SJCRH30 (cell line): ENCODE results near the gene CDH5. TPM values are rescaled to one million over a fixed set of nuclear protein-coding genes. Genes with fewer than 3 reads are reported as not detected.
"Not testable (repeated sequence)": the region's sequence is repeated elsewhere in the genome, so short reads cannot be mapped to it uniquely, and the experiment has no call there.

ENCODE experiments used
- DNase-seq, 2 experiments: peaks; one replicate each; pipeline ENCODE4 v3.0.0-alpha.2; 2015 to 2020
- H3K27ac ChIP-seq: fragments of 250-450 bp; sonication (Bioruptor Pico); 2 replicates; pipeline ENCODE4 v1.5.1; 2020; ENCODE audit warnings: mild to moderate bottlenecking, moderate library complexity
- H3K27me3 ChIP-seq: fragments of 250-450 bp; sonication (Bioruptor Pico); 2 replicates; pipeline ENCODE4 v1.5.1; 2020; ENCODE audit warnings: mild to moderate bottlenecking, moderate library complexity
- H3K36me3 ChIP-seq: fragments of 250-450 bp; sonication (Bioruptor Pico); 2 replicates; pipeline ENCODE4 v1.5.1; 2020; ENCODE audit warnings: mild to moderate bottlenecking, moderate library complexity
- H3K4me1 ChIP-seq: fragments of 250-450 bp; sonication (Bioruptor Pico); 2 replicates; pipeline ENCODE4 v1.5.1; 2020; ENCODE audit warnings: mild to moderate bottlenecking, moderate library complexity
- H3K4me3 ChIP-seq: fragments of 250-450 bp; sonication (Bioruptor Pico); 2 replicates; pipeline ENCODE4 v1.5.1; 2020; ENCODE audit warnings: mild to moderate bottlenecking, moderate library complexity
- H3K9me3 ChIP-seq: fragments of 250-450 bp; sonication (Bioruptor Pico); replicated peaks from 2 replicates; pipeline ENCODE4 v1.5.1; 2020; ENCODE audit warnings: mild to moderate bottlenecking, moderate library complexity
- total RNA-seq: library from RNA; depleted of rRNA; stranded (reverse); fragments of >200 nt; shearing (Covaris generic); gene quantifications from 2 replicates; pipeline ENCODE4 v1.2.3, GENCODE V29; 2014; rRNA removed

The CDH5 gene, protein sequence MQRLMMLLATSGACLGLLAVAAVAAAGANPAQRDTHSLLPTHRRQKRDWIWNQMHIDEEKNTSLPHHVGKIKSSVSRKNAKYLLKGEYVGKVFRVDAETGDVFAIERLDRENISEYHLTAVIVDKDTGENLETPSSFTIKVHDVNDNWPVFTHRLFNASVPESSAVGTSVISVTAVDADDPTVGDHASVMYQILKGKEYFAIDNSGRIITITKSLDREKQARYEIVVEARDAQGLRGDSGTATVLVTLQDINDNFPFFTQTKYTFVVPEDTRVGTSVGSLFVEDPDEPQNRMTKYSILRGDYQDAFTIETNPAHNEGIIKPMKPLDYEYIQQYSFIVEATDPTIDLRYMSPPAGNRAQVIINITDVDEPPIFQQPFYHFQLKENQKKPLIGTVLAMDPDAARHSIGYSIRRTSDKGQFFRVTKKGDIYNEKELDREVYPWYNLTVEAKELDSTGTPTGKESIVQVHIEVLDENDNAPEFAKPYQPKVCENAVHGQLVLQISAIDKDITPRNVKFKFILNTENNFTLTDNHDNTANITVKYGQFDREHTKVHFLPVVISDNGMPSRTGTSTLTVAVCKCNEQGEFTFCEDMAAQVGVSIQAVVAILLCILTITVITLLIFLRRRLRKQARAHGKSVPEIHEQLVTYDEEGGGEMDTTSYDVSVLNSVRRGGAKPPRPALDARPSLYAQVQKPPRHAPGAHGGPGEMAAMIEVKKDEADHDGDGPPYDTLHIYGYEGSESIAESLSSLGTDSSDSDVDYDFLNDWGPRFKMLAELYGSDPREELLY
- total RNA-seq, result 0.16 and 0.25 TPM in 2 replicates

DNA sequence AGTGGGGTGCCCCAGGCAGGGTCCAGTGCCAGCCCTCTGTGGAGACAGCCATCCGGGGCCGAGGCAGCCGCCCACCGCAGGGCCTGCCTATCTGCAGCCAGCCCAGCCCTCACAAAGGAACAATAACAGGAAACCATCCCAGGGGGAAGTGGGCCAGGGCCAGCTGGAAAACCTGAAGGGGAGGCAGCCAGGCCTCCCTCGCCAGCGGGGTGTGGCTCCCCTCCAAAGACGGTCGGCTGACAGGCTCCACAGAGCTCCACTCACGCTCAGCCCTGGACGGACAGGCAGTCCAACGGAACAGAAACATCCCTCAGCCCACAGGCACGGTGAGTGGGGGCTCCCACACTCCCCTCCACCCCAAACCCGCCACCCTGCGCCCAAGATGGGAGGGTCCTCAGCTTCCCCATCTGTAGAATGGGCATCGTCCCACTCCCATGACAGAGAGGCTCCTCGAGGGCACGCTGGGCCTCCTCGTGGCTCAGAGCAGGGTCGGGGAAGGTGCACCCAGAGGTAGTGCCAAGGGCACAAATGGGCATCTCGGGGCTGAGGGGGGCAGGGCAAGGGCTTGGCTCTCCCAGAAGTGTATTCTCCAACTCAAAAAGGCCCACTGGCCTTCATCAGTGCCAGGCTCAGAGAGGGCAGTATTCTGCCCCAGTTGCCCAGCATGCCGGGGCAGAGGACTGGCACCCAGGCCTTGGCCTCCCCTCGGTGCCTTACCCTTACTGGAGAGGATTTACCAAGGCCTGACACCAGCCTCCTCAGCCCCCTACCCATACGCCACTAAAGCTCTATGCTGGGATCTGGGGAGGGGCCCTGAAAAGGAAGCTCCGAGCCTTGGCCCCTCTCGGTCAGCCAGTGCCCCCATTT is at the start of gene CDH5:
CDH5 (plus strand) TSS at position 259 of the 867 bp plus-strand sequence. CDS start 12,647 bp downstream, outside the sequence.
- no peak within 1 kb of the TSS for H3K4me3 ChIP-seq
- H3K27ac ChIP-seq, result no peak within 1 kb of the TSS
- DNase-seq, result no peak
- no peaks in the 10 kb centered on the region for H3K9me3 ChIP-seq
- H3K4me1 ChIP-seq, result peaks cover 4% of the 10 kb centered on the region; the same call in 1 of the 2 replicates
- no peaks in the 10 kb centered on the region for H3K36me3 ChIP-seq
- peaks cover 4% of the 10 kb centered on the region; the same call in 1 of the 2 replicates for H3K27me3 ChIP-seq

- Histone ChIP-seq H3K4me1 (no peaks in the 10 kb centered on the region), H3K27ac (no peak overlapping the region), H3K36me3 (no peaks in the 10 kb centered on the region), H3K27me3 (no peaks in the 10 kb centered on the region), H3K9me3 (no peaks in the 10 kb centered on the region), H3K4me3 (no peak overlapping the region)
- DNase-seq, result no peak
These were observed 48.0 kb upstream of the CDH5 start for GRCh38 chr16:66318505-66318904.

GRCh38 chr16:66320774-66321173 is 45.7 kb upstream of the CDH5 start:
- Histone ChIP-seq H3K36me3 (no peaks in the 10 kb centered on the region), H3K4me3 (no peak overlapping the region), H3K4me1 (peaks cover 4% of the 10 kb centered on the region; the same call in 1 of the 2 replicates), H3K27me3 (no peaks in the 10 kb centered on the region), H3K27ac (no peak overlapping the region), H3K9me3 (no peaks in the 10 kb centered on the region)
- DNase-seq, result no peak

GRCh38 chr16:66322174-66322573 is 44.3 kb upstream of the CDH5 start:
- Histone ChIP-seq H3K4me1 (peaks cover 15% of the 10 kb centered on the region), H3K27me3 (no peaks in the 10 kb centered on the region), H3K27ac (no peak overlapping the region), H3K36me3 (no peaks in the 10 kb centered on the region), H3K4me3 (no peak overlapping the region), H3K9me3 (no peaks in the 10 kb centered on the region)
- no peak for DNase-seq

DNA sequence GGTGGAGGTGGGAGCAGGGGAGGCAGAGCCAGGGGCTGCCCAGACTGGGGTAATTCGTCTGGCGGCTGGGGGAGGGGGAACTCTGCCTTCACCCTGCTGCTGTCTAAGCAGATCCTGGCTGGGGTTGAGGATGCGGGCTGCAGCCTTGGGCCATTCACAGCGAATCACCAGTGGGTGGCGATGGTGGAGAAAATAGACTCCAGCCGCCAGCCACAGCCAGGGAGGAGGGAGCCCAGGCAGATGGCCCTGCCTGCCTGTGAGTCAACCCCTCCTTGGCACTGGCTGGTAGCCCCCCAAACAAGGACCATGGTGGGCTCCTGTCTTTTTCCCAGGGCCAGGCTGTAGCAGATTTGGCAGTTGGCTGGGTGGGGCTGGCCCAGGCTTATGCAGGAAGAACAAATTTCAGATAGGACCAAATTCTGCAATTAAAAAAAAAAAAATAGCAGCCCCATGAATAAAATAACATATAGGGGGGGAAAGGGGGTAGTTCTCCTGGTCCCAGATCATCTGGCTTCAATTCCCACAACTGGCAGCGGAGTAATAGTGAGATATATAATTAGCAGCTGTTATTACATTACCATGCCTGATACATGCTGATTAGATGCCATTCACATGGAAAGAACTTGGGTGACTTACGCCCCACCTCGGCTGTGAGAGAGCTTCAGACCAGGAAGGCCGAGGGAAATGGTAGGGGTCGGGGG is 41.5 kb upstream of the CDH5 start:
- Histone ChIP-seq H3K36me3 (no peaks in the 10 kb centered on the region), H3K9me3 (no peaks in the 10 kb centered on the region), H3K27ac (no peak overlapping the region), H3K4me3 (no peak overlapping the region), H3K4me1 (peaks cover 25% of the 10 kb centered on the region), H3K27me3 (no peaks in the 10 kb centered on the region)
- peak; percentile 50 to 62 for DNase-seq

- peaks cover 25% of the 10 kb centered on the region for H3K4me1 ChIP-seq
These were observed 40.6 kb upstream of the CDH5 start for GRCh38 chr16:66325717-66326376.

GRCh38 chr16:66326991-66327513 is 39.4 kb upstream of the CDH5 start:
- Histone ChIP-seq H3K4me1 (peaks cover 25% of the 10 kb centered on the region), H3K4me3 (peak overlapping the region; percentile 11), H3K27ac (peak overlapping the region; percentile 52), H3K36me3 (no peaks in the 10 kb centered on the region), H3K9me3 (no peaks in the 10 kb centered on the region), H3K27me3 (no peaks in the 10 kb centered on the region)
- peak; percentile 84 to 90 for DNase-seq

More at GRCh38 chr16:66325717-66326376, 40.6 kb upstream of the CDH5 start:
- Histone ChIP-seq H3K27me3 (no peaks in the 10 kb centered on the region), H3K27ac (no peak overlapping the region), H3K36me3 (no peaks in the 10 kb centered on the region), H3K4me3 (no peak overlapping the region), H3K9me3 (no peaks in the 10 kb centered on the region)
- no peak for DNase-seq

DNA sequence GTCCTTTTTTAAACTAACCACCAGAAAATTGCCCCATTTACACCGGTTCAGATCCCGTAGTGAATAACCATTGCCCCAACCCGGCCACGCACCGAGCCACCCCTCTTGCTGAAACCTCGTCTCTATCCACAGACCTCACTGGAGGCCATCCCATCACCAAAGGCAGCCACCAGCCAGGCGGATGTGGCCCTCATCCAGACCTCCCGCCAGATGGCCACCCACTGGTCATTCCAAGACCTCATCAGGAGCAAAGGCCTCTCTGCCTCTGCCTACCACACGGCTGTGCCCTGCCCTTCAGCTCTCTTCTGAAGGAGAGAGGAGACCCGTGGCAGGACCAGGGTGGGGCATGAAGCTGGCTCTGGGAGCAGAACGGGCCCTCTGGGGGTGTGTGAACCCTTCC is 38.2 kb upstream of the CDH5 start:
- H3K4me1 ChIP-seq, result peaks cover 25% of the 10 kb centered on the region
- DNase-seq, result no peak
- no peaks in the 10 kb centered on the region for H3K27me3 ChIP-seq
- no peaks in the 10 kb centered on the region for H3K9me3 ChIP-seq
- H3K4me3 ChIP-seq, result no peak overlapping the region
- no peak overlapping the region for H3K27ac ChIP-seq
- no peaks in the 10 kb centered on the region for H3K36me3 ChIP-seq

DNA sequence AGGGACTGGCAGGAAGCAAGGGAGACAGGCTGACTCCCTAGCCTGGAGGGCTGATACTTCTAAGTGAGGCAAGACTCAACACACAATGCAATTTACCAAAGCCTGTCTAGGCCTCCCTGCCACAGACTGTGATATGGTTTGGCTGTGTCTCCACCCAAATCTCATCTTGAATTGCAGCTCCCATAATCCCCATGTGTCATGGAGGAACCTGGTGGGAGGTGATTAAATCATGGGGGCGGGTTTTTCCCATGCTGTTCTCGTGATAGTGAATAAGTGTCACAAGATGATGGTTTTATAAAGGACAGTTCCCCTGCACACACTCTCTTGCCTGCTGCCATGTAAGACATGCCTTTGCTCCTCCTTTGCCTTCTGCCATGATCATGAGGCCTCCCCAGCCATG is 35.0 kb upstream of the CDH5 start:
- H3K4me3 ChIP-seq, H3K27me3 ChIP-seq, H3K36me3 ChIP-seq, DNase-seq, H3K9me3 ChIP-seq, H3K27ac ChIP-seq: not testable (repeated sequence)
- H3K4me1 ChIP-seq, result peaks cover 38% of the 10 kb centered on the region

DNA sequence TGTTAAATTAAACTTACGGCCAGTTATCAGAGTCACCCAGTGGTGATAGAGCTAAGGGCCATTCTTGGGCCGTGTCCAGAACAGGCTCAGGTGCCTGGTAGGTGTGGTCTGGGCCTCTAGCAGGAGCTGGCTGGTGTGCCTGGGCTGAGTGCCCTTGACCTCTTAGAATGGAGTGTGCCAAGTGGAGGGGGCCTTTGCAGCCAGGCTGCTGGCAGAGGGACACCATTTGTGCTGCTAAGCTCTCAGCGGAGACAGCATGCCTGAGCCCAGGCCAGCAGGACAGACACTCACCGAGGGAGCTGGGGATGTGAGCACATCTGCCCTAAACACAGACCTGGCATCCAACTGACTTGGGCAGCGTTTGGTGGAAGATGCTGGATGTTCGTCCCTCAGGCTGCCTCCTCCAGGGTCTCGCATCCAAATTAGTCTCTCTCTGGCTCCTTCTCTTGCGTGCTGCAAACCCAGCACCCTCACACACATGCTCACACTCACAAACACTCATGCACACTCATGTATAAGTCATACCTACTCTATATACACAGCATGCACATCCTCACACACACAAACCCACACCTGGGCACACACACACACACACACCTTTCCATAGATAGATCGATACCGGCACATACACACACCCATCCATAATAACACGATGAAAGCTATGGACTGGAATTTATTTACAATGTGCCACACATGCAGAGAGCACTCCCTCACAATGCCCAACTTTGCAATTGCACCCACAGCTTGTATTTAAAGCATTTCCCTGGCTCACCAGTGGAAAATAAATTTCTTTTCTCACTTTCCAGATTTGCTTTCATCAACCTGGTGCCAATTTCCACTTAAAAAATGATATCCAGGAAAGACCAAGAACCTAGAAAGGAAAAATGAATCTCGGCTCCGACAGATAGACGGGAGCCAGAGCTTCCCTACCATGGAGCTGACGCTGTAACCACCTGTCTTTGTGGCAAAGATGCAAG is 33.6 kb upstream of the CDH5 start:
- H3K9me3 ChIP-seq, result no peaks in the 10 kb centered on the region
- H3K27me3 ChIP-seq, result no peaks in the 10 kb centered on the region
- no peak overlapping the region for H3K4me3 ChIP-seq
- no peak overlapping the region for H3K27ac ChIP-seq
- H3K36me3 ChIP-seq, result no peaks in the 10 kb centered on the region
- DNase-seq, result no peak
- peaks cover 23% of the 10 kb centered on the region for H3K4me1 ChIP-seq

DNA sequence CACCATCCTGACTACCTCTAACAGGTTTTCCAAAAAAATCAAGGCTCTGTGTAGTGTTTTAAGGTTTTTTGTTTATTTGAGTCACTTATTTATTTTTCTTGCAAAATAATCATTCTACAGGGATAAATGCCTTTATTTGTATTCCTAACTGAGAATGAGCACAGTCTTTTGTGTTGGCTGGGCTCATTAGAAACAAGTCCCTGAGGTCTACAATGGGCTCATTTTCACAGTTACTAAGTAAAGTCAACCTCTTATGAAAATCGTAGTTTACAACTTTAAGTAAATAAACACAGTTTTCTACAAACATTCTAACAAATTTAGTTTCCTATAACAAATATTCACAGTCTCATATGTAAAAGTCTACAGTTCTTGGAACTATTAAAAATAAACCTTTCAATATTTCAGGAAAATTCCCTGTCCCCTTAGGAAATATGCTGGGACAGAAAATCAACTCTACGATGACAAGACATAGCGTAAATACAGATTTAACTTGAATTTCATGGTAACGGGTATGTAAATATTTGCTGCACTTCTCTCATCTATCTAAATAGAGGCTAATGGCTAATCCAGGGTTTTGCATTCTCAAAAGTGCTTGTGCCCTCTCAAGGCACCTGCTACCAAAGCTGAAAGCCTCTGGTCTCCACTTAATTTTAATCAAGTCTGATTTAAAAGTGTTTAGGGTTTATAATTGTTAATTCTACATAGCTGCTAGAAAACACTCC is 31.5 kb upstream of the CDH5 start:
- DNase-seq, result peak in 1 of 2 experiments; percentile 68
- no peak overlapping the region for H3K4me3 ChIP-seq
- H3K27me3 ChIP-seq, result no peaks in the 10 kb centered on the region
- H3K27ac ChIP-seq, result peak overlapping the region; percentile 53
- no peaks in the 10 kb centered on the region for H3K36me3 ChIP-seq
- no peaks in the 10 kb centered on the region for H3K9me3 ChIP-seq
- peaks cover 21% of the 10 kb centered on the region for H3K4me1 ChIP-seq

GRCh38 chr16:66335704-66336329 is 30.7 kb upstream of the CDH5 start:
- no peaks in the 10 kb centered on the region for H3K9me3 ChIP-seq
- no peak overlapping the region for H3K4me3 ChIP-seq
- peaks cover 21% of the 10 kb centered on the region for H3K4me1 ChIP-seq
- peak; percentile 98 to 99 for DNase-seq
- H3K27ac ChIP-seq, result peak overlapping the region; percentile 53
- H3K27me3 ChIP-seq, result no peaks in the 10 kb centered on the region
- no peaks in the 10 kb centered on the region for H3K36me3 ChIP-seq
